H9 (cell line): ENCODE data around the gene SLC37A4. TPM values are rescaled to one million over a fixed set of nuclear protein-coding genes. Genes with fewer than 3 reads are reported as not detected.
"Not testable (repeated sequence)": the region's sequence is repeated elsewhere in the genome, so short reads cannot be mapped to it uniquely, and the experiment has no call there.

Source experiments
- DNase-seq: peaks from one replicate; pipeline ENCODE4 v3.0.0-alpha.2; 2017
- H2AFZ ChIP-seq: one replicate; pipeline ENCODE4 v1.6.1; 2013; ENCODE audit warnings: mild to moderate bottlenecking, low read length, control low read depth, moderate library complexity
- H2AK5ac ChIP-seq: 2 replicates; pipeline ENCODE4 v1.6.1; 2013; ENCODE audit warnings: low read length, control low read depth, mixed read lengths; ENCODE audit not compliant: insufficient read length
- H2BK120ac ChIP-seq: one replicate; pipeline ENCODE4 v1.6.1; 2013; ENCODE audit warnings: low read depth, mild to moderate bottlenecking, low read length, control low read depth, inconsistent platforms; ENCODE audit not compliant: poor library complexity, severe bottlenecking
- H2BK12ac ChIP-seq: 2 replicates; pipeline ENCODE4 v1.6.1; 2013; ENCODE audit warnings: low read length, control low read depth, mixed read lengths, low read depth; ENCODE audit not compliant: insufficient read length
- H2BK15ac ChIP-seq: 2 replicates; pipeline ENCODE4 v1.6.1; 2013; ENCODE audit warnings: low read depth, low read length, control low read depth
- H2BK20ac ChIP-seq: one replicate; pipeline ENCODE4 v1.6.1; 2013; ENCODE audit warnings: low read depth, mild to moderate bottlenecking, low read length, control low read depth, inconsistent platforms; ENCODE audit not compliant: poor library complexity, severe bottlenecking
- H2BK5ac ChIP-seq: 2 replicates; pipeline ENCODE4 v1.6.1; 2013; ENCODE audit warnings: low read length, control low read depth, mixed read lengths; ENCODE audit not compliant: insufficient read length
- H3K14ac ChIP-seq: 2 replicates; pipeline ENCODE4 v1.6.1; 2013; ENCODE audit warnings: low read length, control low read depth; ENCODE audit not compliant: insufficient read depth
- H3K18ac ChIP-seq: 2 replicates; pipeline ENCODE4 v1.6.1; 2013; ENCODE audit warnings: low read depth, mild to moderate bottlenecking, mixed read lengths, low read length, control low read depth; ENCODE audit not compliant: insufficient read length
- H3K23ac ChIP-seq: 2 replicates; pipeline ENCODE4 v1.6.1; 2013; ENCODE audit warnings: low read length, control low read depth, mixed read lengths, low read depth; ENCODE audit not compliant: insufficient read length
- H3K23me2 ChIP-seq: 2 replicates; pipeline ENCODE4 v1.6.1; 2013; ENCODE audit warnings: low read depth, mild to moderate bottlenecking, mixed read lengths, low read length, control low read depth; ENCODE audit not compliant: insufficient read length, poor library complexity, severe bottlenecking
- H3K27ac ChIP-seq: 2 replicates; pipeline ENCODE4 v1.5.1; 2013; ENCODE audit warnings: low read length, control low read depth, mixed read lengths, low read depth; ENCODE audit not compliant: insufficient read length
- H3K27me3 ChIP-seq: 2 replicates; pipeline ENCODE4 v1.6.1; 2013; ENCODE audit warnings: low read length, control low read depth, inconsistent platforms; ENCODE audit not compliant: insufficient read depth
- H3K4ac ChIP-seq: 2 replicates; pipeline ENCODE4 v1.6.1; 2013; ENCODE audit warnings: low read depth, mild to moderate bottlenecking, control low read depth, inconsistent platforms, low read length, moderate library complexity
- H3K4me1 ChIP-seq: 2 replicates; pipeline ENCODE4 v1.6.1; 2013; ENCODE audit warnings: low read length, control low read depth, inconsistent platforms; ENCODE audit not compliant: insufficient read depth
- H3K4me2 ChIP-seq: 2 replicates; pipeline ENCODE4 v1.6.1; 2013; ENCODE audit warnings: low read length, control low read depth, mixed read lengths; ENCODE audit not compliant: insufficient read length, insufficient read depth
- H3K56ac ChIP-seq: 2 replicates; pipeline ENCODE4 v1.6.1; 2013; ENCODE audit warnings: low read depth, mild to moderate bottlenecking, mixed read lengths, low read length, control low read depth; ENCODE audit not compliant: insufficient read length
- H3K79me1 ChIP-seq: 2 replicates; pipeline ENCODE4 v1.6.1; 2013; ENCODE audit warnings: low read depth, mild to moderate bottlenecking, moderate library complexity, low read length, control low read depth, inconsistent platforms; ENCODE audit not compliant: insufficient read depth, poor library complexity, severe bottlenecking
- H3K79me2 ChIP-seq: 2 replicates; pipeline ENCODE4 v1.6.1; 2013; ENCODE audit warnings: low read length, control low read depth, inconsistent platforms; ENCODE audit not compliant: insufficient read depth
- H3K9ac ChIP-seq: 2 replicates; pipeline ENCODE4 v1.6.1; 2013; ENCODE audit warnings: low read length, control low read depth, mixed read lengths; ENCODE audit not compliant: insufficient read length; ENCODE audit errors: extremely low read depth
- H3K9me3 ChIP-seq: one replicate; pipeline ENCODE4 v1.6.1; 2013; ENCODE audit warnings: low read depth, low read length, inconsistent platforms; ENCODE audit not compliant: control insufficient read depth
- H3T11ph ChIP-seq: one replicate; pipeline ENCODE4 v1.6.1; 2013; ENCODE audit warnings: mild to moderate bottlenecking, low read length, control low read depth, inconsistent platforms
- H4K20me1 ChIP-seq: one replicate; pipeline ENCODE4 v1.6.1; 2013; ENCODE audit not compliant: control insufficient read depth, insufficient read length, insufficient read depth
- H4K5ac ChIP-seq: 2 replicates; pipeline ENCODE4 v1.6.1; 2013; ENCODE audit warnings: low read depth, mild to moderate bottlenecking, mixed read lengths, low read length, control low read depth; ENCODE audit not compliant: insufficient read length
- H4K8ac ChIP-seq: replicated peaks from 2 replicates; pipeline ENCODE4 v1.6.1; 2013; ENCODE audit warnings: low read length, control low read depth, mixed read lengths, low read depth; ENCODE audit not compliant: insufficient read length
- H4K91ac ChIP-seq: 2 replicates; pipeline ENCODE4 v1.6.1; 2013; ENCODE audit warnings: low read depth, mild to moderate bottlenecking, moderate library complexity, mixed read lengths, low read length, control low read depth; ENCODE audit not compliant: insufficient read length
- H3K27ac Mint-ChIP-seq, 3 experiments: 2 replicates in 2 of 3; 3 replicates in 1 of 3; pipeline ENCODE4 v1.8.0; 2020 to 2021; ENCODE audit warnings: mixed read lengths in 3 of 3, mild to moderate bottlenecking in 1 of 3, moderate library complexity in 1 of 3
- H3K27me3 Mint-ChIP-seq: 2 replicates; pipeline ENCODE4 v1.8.0; 2021; ENCODE audit warnings: low read depth, mild to moderate bottlenecking, moderate library complexity, mixed read lengths
- H3K36me3 Mint-ChIP-seq, 3 experiments: 2 replicates in 2 of 3; 3 replicates in 1 of 3; pipeline ENCODE4 v1.8.0; 2020 to 2021; ENCODE audit warnings: low read depth in 3 of 3, mixed read lengths in 3 of 3; ENCODE audit not compliant: insufficient read depth in 1 of 3
- H3K4me1 Mint-ChIP-seq, 2 experiments: 2 replicates each; pipeline ENCODE4 v1.8.0; 2020; ENCODE audit warnings: mixed read lengths in 2 of 2
- H3K4me3 Mint-ChIP-seq, 2 experiments: 2 replicates in 1 of 2; 3 replicates in 1 of 2; pipeline ENCODE4 v1.8.0; 2020 to 2021; ENCODE audit warnings: mild to moderate bottlenecking in 2 of 2, mixed read lengths in 2 of 2, moderate library complexity in 1 of 2
- H3K9me3 Mint-ChIP-seq, 2 experiments: 2 replicates in 1 of 2; 3 replicates in 1 of 2; pipeline ENCODE4 v1.8.0; 2020; ENCODE audit warnings: mild to moderate bottlenecking in 2 of 2, mixed read lengths in 2 of 2, moderate library complexity in 1 of 2
- CTCF ChIP-seq: fragments of 200-600 bp; sonication (generic); conservative IDR thresholded peaks from 3 replicates; pipeline ENCODE4 v1.8.0; 2021; ENCODE audit warnings: antibody characterized with exemption, mild to moderate bottlenecking
- WGBS: extraction: QIAGEN DNeasy Blood & Tissue Kit; methylation state at CpG from one replicate; pipeline ENCODE4 v1.1.7; 2013; ENCODE audit warnings: missing lambda C conversion rate, low lambda C conversion rate, mixed read lengths; ENCODE audit not compliant: insufficient read length; ENCODE audit errors: extremely low coverage; 5-methylcytosine and 5-hydroxymethylcytosine counted together
- total RNA-seq: library from RNA; stranded (reverse); gene quantifications from 2 replicates; pipeline ENCODE4 v1.2.1, GENCODE V29; 2021

Gene SLC37A4
- total RNA-seq, 1 experiment from 2014 or later = 41.0 TPM

- H3K56ac ChIP-seq = no peak overlapping the region
- H3K4ac ChIP-seq = no peak overlapping the region
- no peak overlapping the region for H3K27ac Mint-ChIP-seq
- no peaks in the 10 kb centered on the region for H3K4me1 ChIP-seq
- H3K9ac ChIP-seq = no peak overlapping the region
- H3K9me3 ChIP-seq = no peaks in the 10 kb centered on the region
- H2BK12ac ChIP-seq = no peak overlapping the region
- H3K36me3 Mint-ChIP-seq = peaks cover 2 to 9% (median 4%) of the 10 kb centered on the region in 3 experiments; a peak in 5 of 7 replicates
- H3K27me3 ChIP-seq = no peaks in the 10 kb centered on the region
- no peak overlapping the region for H3K27ac ChIP-seq
- H3K4me2 ChIP-seq = no peak overlapping the region
- H3K9me3 Mint-ChIP-seq = peaks cover 0 to 2% of the 10 kb centered on the region in 2 experiments; a peak in 3 of 5 replicates
- H2BK20ac ChIP-seq = no peak overlapping the region
- H3T11ph ChIP-seq = no peak overlapping the region
- H4K8ac ChIP-seq = no peak overlapping the region
- no peak overlapping the region for H4K91ac ChIP-seq
- H3K79me2 ChIP-seq = peaks cover 2% of the 10 kb centered on the region; the same call in 1 of the 2 replicates
- H3K18ac ChIP-seq = no peak overlapping the region
- TF ChIP-seq CTCF = no peak
- no peak overlapping the region for H2BK120ac ChIP-seq
- H2BK15ac ChIP-seq = no peak overlapping the region
- H3K27me3 Mint-ChIP-seq = no peaks in the 10 kb centered on the region
- no peak overlapping the region for H3K23ac ChIP-seq
- H3K4me1 Mint-ChIP-seq = peaks cover 5 to 11% of the 10 kb centered on the region in 2 experiments
- no peak overlapping the region for H4K5ac ChIP-seq
- no peaks in the 10 kb centered on the region for H4K20me1 ChIP-seq
- no peak overlapping the region for H2AFZ ChIP-seq
- H3K14ac ChIP-seq = no peak overlapping the region
- H3K4me3 Mint-ChIP-seq = no peak overlapping the region
- H2AK5ac ChIP-seq = no peak overlapping the region
- H2BK5ac ChIP-seq = no peak overlapping the region
- WGBS = no CpG with 5 or more reads among the region's 3 CpGs
- H3K23me2 ChIP-seq = peaks cover 3% of the 10 kb centered on the region
- DNase-seq = no peak
- H3K79me1 ChIP-seq = no peaks in the 10 kb centered on the region
These were observed 30.6 kb upstream of the SLC37A4 start for GRCh38 chr11:119061256-119061655.

GRCh38 chr11:119059128-119059527 is 28.5 kb upstream of the SLC37A4 start:
- H2BK120ac ChIP-seq, H3T11ph ChIP-seq, H3K9me3 ChIP-seq, H3K56ac ChIP-seq, H2BK5ac ChIP-seq, H2BK15ac ChIP-seq, H3K18ac ChIP-seq, H3K4ac ChIP-seq, H3K27ac ChIP-seq, H3K27me3 ChIP-seq, H2BK20ac ChIP-seq, H4K8ac ChIP-seq, H3K27me3 Mint-ChIP-seq, H3K23me2 ChIP-seq, H3K4me2 ChIP-seq, H3K23ac ChIP-seq, H4K20me1 ChIP-seq, H3K4me1 ChIP-seq, H3K9ac ChIP-seq, DNase-seq, H3K79me2 ChIP-seq, H3K27ac Mint-ChIP-seq, H4K91ac ChIP-seq, H2BK12ac ChIP-seq, H4K5ac ChIP-seq, H3K9me3 Mint-ChIP-seq, H2AFZ ChIP-seq, H3K14ac ChIP-seq, H2AK5ac ChIP-seq: not testable (repeated sequence)
- peaks cover 13 to 22% of the 10 kb centered on the region in 2 experiments for H3K4me1 Mint-ChIP-seq
- H3K4me3 Mint-ChIP-seq = peak overlapping the region in 1 of 2 experiments; percentile 26; a peak in 1 of 5 replicates
- H3K36me3 Mint-ChIP-seq = peaks cover 23 to 28% (median 24%) of the 10 kb centered on the region in 3 experiments
- no CpG with 5 or more reads among the region's 35 CpGs for WGBS
- peaks cover 13% of the 10 kb centered on the region for H3K79me1 ChIP-seq
